Astrocyte (in vitro differentiated cells and primary cell): ENCODE results near the gene ARNT2. TPM values are rescaled to one million over a fixed set of nuclear protein-coding genes. Genes with fewer than 3 reads are reported as not detected.

Experiments used
- DNase-seq: peaks from one replicate; pipeline ENCODE4 v3.0.0-alpha.2; 2010; ENCODE audit warnings: low read depth
- FAIRE-seq: peaks from 2 replicates; lab custom pipeline; 2011; peaks lifted over from hg19 to GRCh38; lab: Jason Lieb, UNC
- H2AFZ ChIP-seq: 2 replicates; pipeline ENCODE4 v1.6.0; 2012; ENCODE audit warnings: low read depth, low read length, inconsistent platforms
- H3K27ac ChIP-seq: 2 replicates; pipeline ENCODE4 v1.5.1; 2011; ENCODE audit warnings: low read depth, low read length, inconsistent platforms
- H3K27me3 ChIP-seq: 2 replicates; pipeline ENCODE4 v1.6.0; 2011; ENCODE audit warnings: low read length, inconsistent platforms; ENCODE audit not compliant: insufficient read depth
- H3K36me3 ChIP-seq: 2 replicates; pipeline ENCODE4 v1.5.1; 2011; ENCODE audit warnings: low read length, inconsistent platforms; ENCODE audit not compliant: insufficient read depth
- H3K4me1 ChIP-seq: 2 replicates; pipeline ENCODE4 v1.5.1; 2011; ENCODE audit warnings: low read length, inconsistent platforms; ENCODE audit not compliant: insufficient read depth
- H3K4me2 ChIP-seq: 2 replicates; pipeline ENCODE4 v1.6.0; 2012; ENCODE audit warnings: low read length, inconsistent platforms
- H3K4me3 ChIP-seq: 2 replicates; pipeline ENCODE4 v1.5.1; 2011; ENCODE audit warnings: low read depth, mild to moderate bottlenecking, low read length, inconsistent platforms; ENCODE audit not compliant: insufficient read depth
- H3K79me2 ChIP-seq: 2 replicates; pipeline ENCODE4 v1.6.0; 2012; ENCODE audit warnings: mild to moderate bottlenecking, low read length, inconsistent platforms; ENCODE audit not compliant: insufficient read depth
- H3K9ac ChIP-seq: 2 replicates; pipeline ENCODE4 v1.6.0; 2012; ENCODE audit warnings: mild to moderate bottlenecking, low read length, inconsistent platforms
- H3K9me3 ChIP-seq: 2 replicates; pipeline ENCODE4 v1.5.1; 2012; ENCODE audit warnings: low read depth, mild to moderate bottlenecking, low read length, inconsistent platforms; ENCODE audit not compliant: insufficient read depth
- H4K20me1 ChIP-seq: 2 replicates; pipeline ENCODE4 v1.6.0; 2012; ENCODE audit warnings: low read length, inconsistent platforms; ENCODE audit not compliant: insufficient read depth
- H3K27ac Mint-ChIP-seq: one replicate; pipeline ENCODE4 v1.8.0; 2021; ENCODE audit warnings: mild to moderate bottlenecking, mixed read lengths; ENCODE audit not compliant: unreplicated experiment
- H3K27me3 Mint-ChIP-seq: one replicate; pipeline ENCODE4 v1.8.0; 2021; ENCODE audit warnings: low read depth, mixed read lengths; ENCODE audit not compliant: unreplicated experiment
- H3K36me3 Mint-ChIP-seq: one replicate; pipeline ENCODE4 v1.8.0; 2021; ENCODE audit warnings: low read depth, mixed read lengths; ENCODE audit not compliant: unreplicated experiment
- H3K4me1 Mint-ChIP-seq: one replicate; pipeline ENCODE4 v1.8.0; 2021; ENCODE audit warnings: low read depth, mixed read lengths; ENCODE audit not compliant: unreplicated experiment
- H3K4me3 Mint-ChIP-seq: one replicate; pipeline ENCODE4 v1.8.0; 2021; ENCODE audit warnings: mild to moderate bottlenecking, moderate library complexity, mixed read lengths; ENCODE audit not compliant: unreplicated experiment
- H3K9me3 Mint-ChIP-seq: one replicate; pipeline ENCODE4 v1.8.0; 2021; ENCODE audit warnings: mild to moderate bottlenecking, mixed read lengths; ENCODE audit not compliant: unreplicated experiment
- EZH2 ChIP-seq: IDR thresholded peaks from 2 replicates; pipeline ENCODE4 v1.6.1; 2012; ENCODE audit warnings: mild to moderate bottlenecking, low read length, inconsistent platforms; ENCODE audit not compliant: insufficient read depth
- total RNA-seq: library from RNA; stranded (reverse); gene quantifications from 2 replicates; pipeline ENCODE4 v1.2.1, GENCODE V29; 2021
- TF ChIP-seq, protein P1 (sequence below): IDR thresholded peaks from 2 replicates; pipeline ENCODE4 v1.5.1; 2011; ENCODE audit warnings: low read depth, mild to moderate bottlenecking, inconsistent platforms, low read length, moderate library complexity; ENCODE audit not compliant: insufficient read depth

The ARNT2 gene
- total RNA-seq, 1 donor from 2014 or later: 3.5 TPM

DNA sequence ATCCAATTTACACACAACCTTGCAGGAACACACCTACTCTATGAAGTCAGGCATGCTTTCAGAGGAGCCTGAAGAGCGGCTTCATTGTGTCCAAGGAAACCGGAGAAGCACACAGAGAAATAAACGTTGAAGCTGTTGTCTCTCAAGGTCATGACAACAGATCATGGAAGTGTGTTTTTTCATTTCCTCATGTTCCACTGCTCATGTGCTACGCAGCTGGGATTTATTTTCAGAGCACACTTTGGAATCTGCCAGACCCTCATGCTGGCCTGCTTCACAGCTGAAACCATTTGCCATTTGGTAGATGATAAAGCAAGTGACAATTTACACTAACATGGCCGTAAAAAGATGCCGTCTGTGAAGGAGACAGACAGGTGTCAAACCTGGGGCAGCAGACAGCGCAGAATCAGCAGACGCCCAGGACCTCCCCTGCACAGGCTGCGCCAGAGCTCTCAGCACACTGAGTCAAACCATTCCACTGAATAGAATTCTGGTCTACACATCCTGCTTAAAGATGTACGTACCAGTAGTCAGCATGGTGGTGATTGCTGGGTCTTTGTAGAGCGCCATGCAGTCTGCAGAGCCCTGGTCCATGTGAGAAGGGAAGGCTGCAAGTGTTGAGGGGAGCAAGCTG, 99.3 kb downstream of the ARNT2 start:
- Histone ChIP-seq H3K27me3 (no peaks in the 10 kb centered on the region), H3K27ac (no peak overlapping the region), H3K4me2 (no peak overlapping the region), H2AFZ (no peak overlapping the region), H3K9me3 (no peaks in the 10 kb centered on the region), H4K20me1 (no peaks in the 10 kb centered on the region), H3K79me2 (no peaks in the 10 kb centered on the region), H3K4me1 (peaks cover 12% of the 10 kb centered on the region), H3K4me3 (no peak overlapping the region), H3K9ac (no peak overlapping the region), H3K36me3 (no peaks in the 10 kb centered on the region)
- peaks cover 5% of the 10 kb centered on the region for H3K9me3 Mint-ChIP-seq
- DNase-seq: no peak
- H3K4me1 Mint-ChIP-seq: peaks cover 6% of the 10 kb centered on the region
- no peak for FAIRE-seq
- peaks cover 1% of the 10 kb centered on the region for H3K36me3 Mint-ChIP-seq
- H3K4me3 Mint-ChIP-seq: no peak overlapping the region
- TF ChIP-seq, protein P1, sequence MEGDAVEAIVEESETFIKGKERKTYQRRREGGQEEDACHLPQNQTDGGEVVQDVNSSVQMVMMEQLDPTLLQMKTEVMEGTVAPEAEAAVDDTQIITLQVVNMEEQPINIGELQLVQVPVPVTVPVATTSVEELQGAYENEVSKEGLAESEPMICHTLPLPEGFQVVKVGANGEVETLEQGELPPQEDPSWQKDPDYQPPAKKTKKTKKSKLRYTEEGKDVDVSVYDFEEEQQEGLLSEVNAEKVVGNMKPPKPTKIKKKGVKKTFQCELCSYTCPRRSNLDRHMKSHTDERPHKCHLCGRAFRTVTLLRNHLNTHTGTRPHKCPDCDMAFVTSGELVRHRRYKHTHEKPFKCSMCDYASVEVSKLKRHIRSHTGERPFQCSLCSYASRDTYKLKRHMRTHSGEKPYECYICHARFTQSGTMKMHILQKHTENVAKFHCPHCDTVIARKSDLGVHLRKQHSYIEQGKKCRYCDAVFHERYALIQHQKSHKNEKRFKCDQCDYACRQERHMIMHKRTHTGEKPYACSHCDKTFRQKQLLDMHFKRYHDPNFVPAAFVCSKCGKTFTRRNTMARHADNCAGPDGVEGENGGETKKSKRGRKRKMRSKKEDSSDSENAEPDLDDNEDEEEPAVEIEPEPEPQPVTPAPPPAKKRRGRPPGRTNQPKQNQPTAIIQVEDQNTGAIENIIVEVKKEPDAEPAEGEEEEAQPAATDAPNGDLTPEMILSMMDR: no peak
- TF ChIP-seq EZH2: no peak
- no peaks in the 10 kb centered on the region for H3K27me3 Mint-ChIP-seq
- no peak overlapping the region for H3K27ac Mint-ChIP-seq

DNA sequence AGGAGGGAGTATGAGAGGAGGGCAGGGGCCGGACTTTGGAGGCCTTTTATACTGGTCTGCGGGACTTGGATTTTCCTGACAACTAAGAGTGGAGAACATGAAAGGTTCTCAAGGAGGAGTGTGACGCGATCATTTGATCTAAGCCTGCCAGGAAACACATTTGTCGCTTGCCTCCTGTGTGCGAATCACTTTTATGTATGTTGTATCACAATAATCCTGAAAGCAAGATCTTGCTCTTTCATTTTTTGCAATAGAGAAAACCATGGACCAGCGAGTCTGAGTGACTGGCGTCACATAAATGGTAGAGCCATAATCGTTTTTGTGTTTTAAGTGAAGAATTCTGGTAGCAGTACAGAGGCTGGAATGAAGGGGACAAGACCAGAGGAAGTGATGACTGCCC, 100.7 kb downstream of the ARNT2 start:
- Histone ChIP-seq H3K79me2 (no peaks in the 10 kb centered on the region), H3K9me3 (no peaks in the 10 kb centered on the region), H3K36me3 (no peaks in the 10 kb centered on the region), H4K20me1 (no peaks in the 10 kb centered on the region), H3K9ac (no peak overlapping the region), H3K4me1 (peaks cover 12% of the 10 kb centered on the region), H3K27me3 (no peaks in the 10 kb centered on the region), H3K27ac (no peak overlapping the region), H2AFZ (no peak overlapping the region), H3K4me2 (no peak overlapping the region), H3K4me3 (no peak overlapping the region)
- H3K9me3 Mint-ChIP-seq: peaks cover 5% of the 10 kb centered on the region
- TF ChIP-seq EZH2: no peak
- TF ChIP-seq, protein P1: no peak
- H3K27me3 Mint-ChIP-seq: no peaks in the 10 kb centered on the region
- no peak for FAIRE-seq
- DNase-seq: no peak
- H3K4me1 Mint-ChIP-seq: no peaks in the 10 kb centered on the region
- peaks cover 1% of the 10 kb centered on the region for H3K36me3 Mint-ChIP-seq
- H3K4me3 Mint-ChIP-seq: no peak overlapping the region
- H3K27ac Mint-ChIP-seq: no peak overlapping the region

DNA sequence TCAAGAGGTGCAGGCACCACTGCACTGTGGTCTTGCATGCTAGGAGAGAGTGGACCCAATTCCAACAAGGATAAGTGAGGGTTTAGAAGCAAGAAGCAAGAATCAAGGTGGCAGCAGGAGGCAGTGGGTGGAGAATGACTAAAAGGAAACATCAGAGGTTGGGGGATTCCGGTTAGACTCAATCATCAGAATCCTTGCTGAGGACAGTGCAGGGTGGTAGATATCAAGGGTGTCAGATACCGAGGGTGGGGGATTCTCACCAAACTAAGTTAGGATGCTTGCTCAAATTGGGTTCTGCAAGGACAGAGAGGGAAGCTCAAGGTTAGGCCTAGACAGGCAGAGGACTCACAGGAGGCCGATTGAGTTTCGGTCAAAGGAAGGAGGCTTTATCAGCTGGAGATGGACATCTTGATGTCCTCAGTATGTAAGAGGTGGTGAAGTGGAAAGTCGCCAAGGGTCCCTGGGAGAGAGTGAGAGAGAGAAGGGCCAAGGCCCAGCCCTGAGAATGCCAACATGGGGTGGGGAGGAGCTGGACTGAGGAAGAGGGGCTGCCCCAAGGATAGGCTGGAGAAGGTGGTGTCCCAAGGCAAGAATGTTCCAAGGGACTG, 102.2 kb downstream of the ARNT2 start:
- TF ChIP-seq, protein P1: no peak
- Histone ChIP-seq H3K27me3 (no peaks in the 10 kb centered on the region), H3K4me3 (no peak overlapping the region), H3K36me3 (no peaks in the 10 kb centered on the region), H3K4me2 (no peak overlapping the region), H4K20me1 (no peaks in the 10 kb centered on the region), H3K4me1 (peaks cover 12% of the 10 kb centered on the region), H3K9ac (no peak overlapping the region), H3K27ac (peak overlapping the region; percentile 6), H2AFZ (no peak overlapping the region), H3K79me2 (no peaks in the 10 kb centered on the region), H3K9me3 (no peaks in the 10 kb centered on the region)
- H3K27me3 Mint-ChIP-seq: no peaks in the 10 kb centered on the region
- FAIRE-seq (no peak), DNase-seq (no peak)
- peaks cover 1% of the 10 kb centered on the region for H3K36me3 Mint-ChIP-seq
- no peaks in the 10 kb centered on the region for H3K4me1 Mint-ChIP-seq
- no peak overlapping the region for H3K27ac Mint-ChIP-seq
- H3K4me3 Mint-ChIP-seq: no peak overlapping the region
- peaks cover 5% of the 10 kb centered on the region for H3K9me3 Mint-ChIP-seq
